ENCODE data around the gene PCYOX1L.

Gene PCYOX1L

GRCh38 chr5:149371296-149371962, 13.6 kb downstream of the PCYOX1L start:
- no peak for DNase-seq

DNA sequence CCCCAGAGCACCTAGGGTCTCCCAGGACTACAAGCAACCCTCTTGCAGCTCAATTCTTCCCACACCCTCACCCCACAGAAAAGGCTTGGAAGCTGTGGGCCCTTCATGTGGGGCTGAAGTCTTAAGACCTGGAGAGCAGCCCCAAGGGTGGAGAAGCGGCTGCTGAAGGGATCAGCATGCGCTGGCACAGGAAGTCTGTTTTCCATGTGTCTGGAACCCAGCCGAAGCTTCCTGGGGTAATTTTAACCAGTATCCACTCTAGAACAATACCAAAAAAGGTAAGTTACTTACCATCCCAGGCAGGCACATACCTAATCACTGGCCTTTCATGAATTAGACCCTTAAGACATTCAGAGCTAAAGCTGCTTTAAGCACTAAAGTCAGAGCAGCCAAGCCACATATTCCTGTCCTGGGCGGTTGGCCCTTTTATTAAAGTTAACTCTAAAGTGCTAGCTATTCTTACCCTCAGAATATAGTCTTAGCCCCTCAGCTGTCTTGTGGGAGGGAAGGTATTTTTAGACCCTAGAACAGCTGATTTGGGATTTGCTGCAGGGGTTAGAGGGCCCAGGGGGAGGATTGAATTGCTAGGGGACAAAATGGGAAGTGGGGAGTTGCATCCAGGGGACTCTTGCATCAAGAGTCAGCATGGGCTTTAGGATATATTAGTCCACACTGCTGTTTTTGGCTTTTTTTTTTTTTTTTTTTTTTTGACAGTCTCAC, 14.4 kb downstream of the PCYOX1L start:
- no peak for DNase-seq

DNA sequence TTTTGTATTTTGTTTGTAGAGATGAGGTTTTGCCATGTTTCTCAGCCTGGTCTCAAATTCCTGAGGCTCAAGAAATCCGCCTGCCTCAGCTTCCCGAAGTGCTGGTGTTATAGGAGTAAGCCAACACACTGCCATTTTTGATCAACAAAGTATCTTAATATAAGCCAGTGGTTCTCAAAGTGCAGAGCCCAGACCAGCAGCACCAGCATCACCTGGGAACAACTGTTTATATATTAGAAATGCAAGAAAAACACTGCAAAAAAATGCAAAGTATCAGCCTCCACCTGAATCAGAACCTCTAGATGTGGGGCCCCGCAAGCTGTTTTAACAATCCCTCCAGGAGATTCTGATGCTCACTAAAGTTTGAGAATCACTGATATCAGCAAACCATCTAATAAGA, 15.1 kb downstream of the PCYOX1L start:
- DNase-seq, result no peak

DNA sequence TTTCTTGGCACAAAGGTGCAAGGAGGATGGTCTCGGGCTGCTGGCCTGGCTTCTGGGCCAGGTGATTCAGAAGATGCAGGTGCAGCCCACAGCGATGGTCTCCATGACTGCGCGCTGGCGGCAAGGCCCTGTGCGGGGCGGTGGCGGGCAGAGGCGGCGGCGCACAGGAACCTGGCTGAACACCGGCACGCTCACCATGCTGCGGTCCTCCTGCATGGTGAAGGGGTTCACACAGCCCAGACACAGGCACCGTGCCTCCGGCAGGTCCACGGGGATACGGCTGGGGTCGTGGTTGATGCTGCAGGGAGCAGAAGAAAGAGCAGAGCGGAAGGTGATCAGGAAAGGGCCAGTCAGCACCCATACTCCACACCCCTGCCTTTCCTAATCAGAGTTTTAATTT, 16.5 kb downstream of the PCYOX1L start:
- DNase-seq, result no peak

GRCh38 chr5:149374801-149375200, 17.0 kb downstream of the PCYOX1L start:
- DNase-seq, result no peak

GRCh38 chr5:149375434-149375833, 17.6 kb downstream of the PCYOX1L start:
- DNase-seq, result no peak

DNA sequence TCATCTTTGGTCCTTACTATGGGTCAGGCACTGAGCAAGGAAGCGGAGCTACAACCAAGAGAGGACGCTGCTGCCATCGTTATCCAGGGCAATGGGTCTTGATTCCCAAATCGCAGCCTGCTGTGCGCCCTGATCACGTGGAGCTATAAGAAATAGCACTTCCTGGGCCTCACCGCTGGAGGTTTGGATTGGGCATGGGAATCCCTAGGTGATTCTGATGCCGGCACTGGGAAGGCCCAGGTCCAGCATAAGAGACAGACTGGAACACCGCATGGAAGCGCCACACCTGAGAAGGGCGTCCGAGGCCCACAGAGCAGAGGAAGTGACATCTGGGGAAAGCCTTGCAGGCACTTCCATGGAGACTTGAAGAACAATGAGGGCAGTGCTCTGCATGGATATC, 18.3 kb downstream of the PCYOX1L start:
- DNase-seq, result no peak

DNA sequence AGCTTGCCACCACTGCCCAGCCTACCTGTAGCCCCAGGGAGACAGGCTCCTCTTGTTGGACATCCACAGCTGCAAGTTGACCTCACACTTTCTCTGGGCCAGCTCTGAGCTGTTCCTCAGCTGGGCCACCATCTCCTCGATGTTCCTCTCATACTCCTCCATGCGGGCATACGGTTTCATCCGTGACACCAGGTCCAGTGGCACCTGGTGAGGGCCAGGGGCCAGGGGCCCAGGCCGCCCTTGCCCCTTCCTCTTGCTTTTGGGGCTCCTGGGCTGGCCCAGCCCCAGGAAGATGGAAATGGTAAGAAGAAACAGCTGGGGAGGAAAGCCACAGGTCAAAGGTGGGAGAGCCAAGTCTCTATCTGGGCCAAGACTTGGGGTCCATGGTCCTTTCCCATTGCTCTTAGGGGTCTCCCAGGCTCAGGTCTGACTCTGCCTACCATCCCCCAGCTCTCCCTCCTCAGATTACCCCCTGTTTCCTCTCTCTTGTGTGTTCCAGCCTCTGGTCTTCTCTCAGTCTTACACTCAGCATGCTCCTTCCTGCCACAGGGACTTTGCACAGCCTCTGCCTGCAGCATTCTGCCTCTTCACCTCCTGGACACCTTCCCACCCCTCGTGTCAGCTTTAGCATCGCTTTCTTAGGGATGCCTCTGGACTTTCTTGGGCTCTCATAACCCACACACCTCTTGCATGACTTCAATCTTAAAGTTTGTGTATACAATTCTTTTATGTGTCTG, 19.0 kb downstream of the PCYOX1L start:
- DNase-seq, result no peak

DNA sequence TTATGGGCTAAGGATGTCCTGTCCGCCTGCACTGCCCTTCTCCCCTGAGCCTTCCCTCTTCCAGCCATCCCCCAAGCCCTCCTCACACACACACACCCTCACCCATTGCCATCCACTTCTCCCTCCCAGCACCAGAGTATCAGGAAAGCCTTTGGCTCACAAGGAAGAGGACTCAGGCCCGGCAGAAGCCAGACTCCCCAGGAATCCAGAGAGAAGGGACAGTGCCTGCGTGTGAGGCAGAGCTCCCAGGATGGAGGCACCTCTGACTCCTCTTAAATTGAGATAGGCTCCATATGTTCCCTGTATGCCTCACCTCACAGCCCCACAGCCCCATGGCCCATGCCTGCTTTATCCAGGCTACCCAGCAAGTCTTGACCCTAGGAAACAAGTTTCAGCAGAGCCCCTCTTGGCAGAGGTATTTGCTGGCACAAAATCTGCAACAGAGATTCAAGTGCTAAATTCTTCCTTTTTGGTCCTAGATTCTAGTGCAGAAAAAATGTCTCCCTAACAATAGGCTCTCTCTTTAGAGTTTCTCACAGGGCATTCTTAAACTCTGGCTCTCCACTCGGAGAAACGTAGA, 20.5 kb downstream of the PCYOX1L start:
- DNase-seq, result no peak

DNA sequence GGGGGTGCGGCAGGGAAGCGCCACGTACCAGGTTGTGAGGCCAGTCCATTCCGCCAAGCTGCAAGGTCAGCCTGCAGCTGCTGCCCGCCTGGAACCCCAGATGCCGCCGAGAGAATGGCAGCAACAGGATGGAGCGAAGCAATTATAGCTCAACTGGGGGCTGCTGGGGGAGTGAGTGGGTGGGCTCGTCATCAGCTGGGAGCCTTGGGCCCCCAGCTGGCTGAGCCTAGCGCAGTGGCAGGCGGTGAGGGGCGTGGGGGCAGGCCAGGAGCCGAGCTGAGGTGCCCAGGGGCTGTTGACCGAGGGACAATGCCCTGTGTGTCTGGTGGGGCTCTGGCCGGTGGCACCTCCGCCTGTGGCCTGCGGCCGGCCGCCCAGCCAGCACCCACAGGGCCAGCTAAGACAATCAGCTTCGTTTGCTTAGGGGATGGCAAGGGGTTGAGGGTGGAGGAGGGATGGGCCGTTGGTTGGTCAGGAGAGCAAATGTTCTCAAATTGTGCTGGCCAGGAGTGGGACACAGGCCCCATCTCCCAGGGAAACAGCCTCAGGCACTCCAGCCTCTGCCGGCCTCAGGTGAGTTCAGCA, 21.4 kb downstream of the PCYOX1L start, which contains the start of gene IL17B:
TSS of gene IL17B (minus strand) at position 116 of the 585 bp plus-strand sequence. CDS start at position 49, 67 bp downstream.
- DNase-seq, result no peak

DNA sequence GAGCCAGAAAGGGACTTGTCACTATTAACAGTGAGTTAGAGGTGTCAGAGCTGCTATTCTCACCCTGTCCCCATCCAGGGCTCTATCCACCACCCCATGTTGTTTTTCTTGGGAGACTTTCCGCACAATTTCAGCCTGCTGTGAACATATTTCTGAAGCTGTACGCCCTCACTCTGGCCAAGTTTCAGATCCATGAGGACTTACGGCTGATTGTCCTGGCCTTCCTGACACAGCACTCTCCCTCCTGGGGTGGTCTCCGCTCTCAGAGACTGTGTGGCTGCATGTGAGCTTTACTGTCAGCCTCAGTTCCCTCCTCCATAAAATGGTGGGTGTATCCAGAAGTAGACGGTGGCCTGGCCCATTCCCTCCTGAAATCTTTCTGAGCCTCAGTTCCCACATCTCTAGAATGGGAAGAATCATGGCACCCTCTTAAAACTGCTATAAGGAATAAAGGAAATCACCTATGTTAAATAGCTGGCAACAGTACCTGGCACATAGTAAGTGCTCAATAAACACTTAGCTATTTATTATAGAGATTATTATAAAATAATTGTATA, 22.1 kb downstream of the PCYOX1L start:
- no peak for DNase-seq

- DNase-seq, result no peak
Observed at GRCh38 chr5:149380466-149381121, 22.7 kb downstream of the PCYOX1L start.

DNA sequence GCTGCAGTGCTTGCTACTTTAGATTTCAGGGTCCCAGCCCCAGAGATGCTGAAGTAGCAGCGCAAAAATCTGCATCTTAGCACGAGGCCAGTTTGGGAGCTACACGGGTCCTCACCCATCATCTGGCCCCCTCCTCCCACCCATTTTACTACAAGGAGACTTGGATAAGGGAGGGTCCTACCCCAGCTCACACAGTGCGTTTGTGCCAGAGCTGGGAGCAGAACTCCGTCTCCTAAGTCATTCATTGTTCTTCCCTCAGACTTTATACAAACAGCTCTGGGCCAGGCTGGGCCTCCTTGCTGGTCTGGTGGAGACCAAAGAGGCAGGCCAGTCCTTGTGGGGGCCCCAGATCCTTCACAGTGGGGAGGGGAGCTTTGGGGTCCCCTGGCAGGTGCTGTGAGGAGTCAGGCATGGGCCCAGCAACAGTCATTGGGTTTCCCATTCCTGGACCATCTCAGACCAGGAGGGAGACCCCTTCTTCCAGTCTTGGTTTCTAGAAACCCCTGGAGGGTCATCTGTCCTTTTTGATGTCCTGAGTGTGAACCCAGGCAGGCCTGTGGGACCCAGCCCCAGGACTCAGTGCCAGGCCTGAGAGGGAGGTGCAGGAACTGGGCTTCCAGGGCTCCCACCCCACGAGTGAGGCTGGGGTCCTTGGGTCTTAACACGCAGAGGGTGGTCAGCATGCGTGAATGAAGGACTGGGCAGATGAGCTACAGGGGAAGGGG, 23.6 kb downstream of the PCYOX1L start:
- DNase-seq, result no peak

DNA sequence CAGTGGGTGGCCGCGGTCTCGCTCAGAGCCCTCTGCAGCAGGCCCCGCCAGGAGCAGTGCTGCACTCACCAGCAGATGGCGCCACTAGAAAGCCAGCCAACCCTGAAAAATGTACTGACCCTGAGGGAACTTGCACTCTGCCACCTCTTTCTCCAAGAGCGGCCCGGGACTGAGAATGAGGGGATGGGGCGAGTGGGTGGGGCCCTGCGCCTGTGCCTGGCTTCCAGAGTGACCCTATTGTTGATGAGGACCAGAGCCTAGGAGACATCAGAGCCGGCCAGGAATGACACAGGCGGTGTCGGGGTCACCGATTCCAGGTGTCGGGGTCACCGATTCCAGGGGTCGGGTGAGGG, 24.1 kb downstream of the PCYOX1L start:
- no peak for DNase-seq

DNA sequence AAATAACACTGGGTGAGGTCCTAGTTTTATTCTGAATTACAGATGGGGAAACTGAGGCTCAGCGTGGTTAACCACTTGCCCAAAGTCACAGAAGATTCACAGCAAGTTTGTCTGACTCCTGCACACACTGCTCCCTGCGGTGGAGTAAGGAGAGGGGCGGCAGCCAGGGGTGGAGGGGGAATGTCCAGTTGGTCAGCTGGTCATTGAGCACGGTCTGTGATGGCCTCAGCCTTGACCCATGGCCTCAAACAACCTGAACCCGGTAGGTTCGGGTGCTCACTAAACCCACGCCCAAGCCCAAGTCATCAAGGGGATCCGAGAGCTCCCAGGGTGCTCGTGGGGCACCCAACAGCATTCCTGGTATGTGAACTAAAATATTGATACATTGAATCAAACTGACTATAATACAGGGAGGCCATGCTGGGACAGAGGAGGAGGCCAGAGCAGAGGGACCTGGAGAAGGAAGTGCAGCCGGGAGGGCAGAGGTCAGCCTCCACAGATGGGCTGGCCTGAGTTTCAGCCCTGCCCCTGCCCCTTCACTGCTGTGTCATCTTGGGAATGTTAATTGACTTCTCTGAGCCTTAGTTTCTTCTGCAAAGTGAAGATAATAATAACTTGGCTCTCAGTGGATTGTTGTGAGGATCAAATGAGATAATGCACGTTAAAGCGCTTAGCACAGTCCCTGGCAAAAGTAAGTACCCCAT, 24.8 kb downstream of the PCYOX1L start:
- DNase-seq, result no peak

DNA sequence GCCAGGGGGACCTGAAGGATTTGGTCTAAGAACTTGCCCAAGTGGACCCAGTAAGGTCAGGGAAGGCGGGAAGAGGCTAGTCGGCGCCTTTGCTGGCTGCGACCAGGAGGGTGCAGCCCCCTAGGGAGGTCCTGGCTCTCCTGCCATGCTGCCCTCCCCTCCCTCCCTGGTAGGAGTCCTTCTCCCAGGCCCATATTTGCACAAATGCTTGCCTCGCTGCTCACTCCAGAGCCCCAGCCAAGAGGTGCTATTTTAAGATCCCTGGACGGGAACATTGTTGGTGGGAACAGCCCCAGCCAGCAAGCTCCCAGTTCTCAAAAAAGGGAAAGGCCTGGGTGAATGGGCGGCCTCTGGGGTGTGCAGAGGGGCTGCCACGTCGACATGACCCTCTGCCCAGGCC, 25.6 kb downstream of the PCYOX1L start:
- DNase-seq, result no peak

DNA sequence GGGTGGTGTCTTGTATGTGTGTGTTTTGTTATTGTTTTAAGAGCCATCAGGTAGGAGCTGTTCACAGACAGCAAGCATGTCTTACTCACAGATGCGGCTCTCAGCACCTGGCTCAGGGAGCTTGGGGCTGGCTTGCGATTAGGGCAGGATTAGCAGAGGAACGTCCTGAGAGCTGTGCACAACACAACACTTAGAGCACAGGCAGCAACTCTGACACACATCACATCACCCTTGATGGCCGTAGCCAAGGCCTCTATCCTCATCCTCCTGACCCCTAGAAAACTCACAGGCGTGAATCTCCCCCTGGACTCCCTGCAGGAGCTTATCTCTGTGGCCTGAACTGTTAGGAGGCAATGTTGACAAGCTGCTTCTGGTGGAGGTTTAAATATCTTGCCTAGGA, 28.3 kb downstream of the PCYOX1L start:
- no peak for DNase-seq

- DNase-seq, result no peak
Observed at GRCh38 chr5:149387081-149387631, 29.3 kb downstream of the PCYOX1L start.

DNA sequence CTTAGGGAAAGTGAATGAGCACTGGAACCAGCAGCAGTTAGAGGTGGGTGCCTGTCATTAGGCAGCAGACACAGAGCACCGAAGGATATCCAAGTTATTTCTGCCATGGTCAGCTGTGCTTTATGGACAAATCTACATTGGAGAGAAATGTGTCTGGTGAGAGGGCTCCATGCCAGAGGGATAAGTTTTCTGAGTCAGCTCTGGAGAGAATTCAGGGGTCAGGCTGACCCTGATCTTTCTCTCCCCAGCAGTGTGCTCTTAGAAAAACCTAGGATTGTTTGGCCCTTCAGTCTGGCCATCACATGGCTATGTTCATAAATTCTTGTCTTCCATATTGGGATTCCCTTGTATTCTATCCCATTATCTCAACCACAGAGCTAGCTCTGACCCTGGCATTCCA, 30.1 kb downstream of the PCYOX1L start:
- no peak for DNase-seq

GRCh38 chr5:149388498-149389190, 30.8 kb downstream of the PCYOX1L start:
- DNase-seq, result no peak
